Glutamatergic neuron (in vitro differentiated cells): Measurements from ENCODE around the gene HMHB1. TPM values are rescaled to one million over a fixed set of nuclear protein-coding genes. Genes with fewer than 3 reads are reported as not detected.

Experiments used
- DNase-seq: peaks from one replicate; pipeline ENCODE4 v3.0.0; 2022
- H3K27ac Mint-ChIP-seq: one replicate; pipeline ENCODE4 v1.8.0; 2020; ENCODE audit warnings: mild to moderate bottlenecking, mixed read lengths, inconsistent platforms; ENCODE audit not compliant: unreplicated experiment
- H3K27me3 Mint-ChIP-seq: one replicate; pipeline ENCODE4 v1.8.0; 2020; ENCODE audit warnings: mild to moderate bottlenecking, moderate library complexity, mixed read lengths, inconsistent platforms; ENCODE audit not compliant: unreplicated experiment
- H3K36me3 Mint-ChIP-seq: one replicate; pipeline ENCODE4 v1.8.0; 2020; ENCODE audit warnings: mild to moderate bottlenecking, mixed read lengths, inconsistent platforms; ENCODE audit not compliant: unreplicated experiment
- H3K4me1 Mint-ChIP-seq: one replicate; pipeline ENCODE4 v1.8.0; 2020; ENCODE audit warnings: mild to moderate bottlenecking, low read depth, mixed read lengths, inconsistent platforms; ENCODE audit not compliant: unreplicated experiment
- H3K4me3 Mint-ChIP-seq: one replicate; pipeline ENCODE4 v1.8.0; 2020; ENCODE audit warnings: mild to moderate bottlenecking, mixed read lengths, inconsistent platforms; ENCODE audit not compliant: unreplicated experiment
- H3K9me3 Mint-ChIP-seq: one replicate; pipeline ENCODE4 v1.8.0; 2020; ENCODE audit warnings: mild to moderate bottlenecking, moderate library complexity, mixed read lengths, inconsistent platforms; ENCODE audit not compliant: unreplicated experiment
- CTCF ChIP-seq: fragments of 200-600 bp; sonication (generic); IDR thresholded peaks from one replicate; pipeline ENCODE4 v1.5.0; 2021; ENCODE audit not compliant: partially characterized antibody, unreplicated experiment
- total RNA-seq: library from RNA; stranded (reverse); fragmentation: NEBNext Ultra II Directional; extraction: Animal tissue kit (Norgen Biotek cat#: 25700); gene quantifications from one replicate; pipeline ENCODE4 v1.2.1, GENCODE V29; 2021; ENCODE audit not compliant: unreplicated experiment

The HMHB1 gene
- total RNA-seq, 1 donor from 2014 or later: not detected

DNA sequence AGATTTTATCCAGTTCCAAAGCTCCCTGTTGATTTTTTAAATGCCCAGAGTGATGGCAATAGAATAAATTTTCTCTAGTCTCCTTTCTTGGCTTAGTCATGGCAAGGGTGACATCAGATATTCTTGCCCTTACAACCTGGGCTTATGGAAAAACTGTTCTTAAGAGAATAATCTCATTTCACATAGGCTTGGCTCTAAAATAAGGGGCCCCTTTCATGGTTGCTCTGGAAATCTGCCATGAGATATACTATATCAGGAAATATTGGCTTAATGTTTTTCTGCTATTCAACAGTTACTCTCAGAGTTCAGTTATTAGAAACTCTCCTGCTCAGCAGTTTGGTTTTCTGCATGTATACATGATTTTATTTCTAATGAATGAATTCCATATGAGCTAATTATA, 7.8 kb downstream of the HMHB1 start:
- no peaks in the 10 kb centered on the region for H3K36me3 Mint-ChIP-seq
- no peak overlapping the region for H3K4me3 Mint-ChIP-seq
- no peaks in the 10 kb centered on the region for H3K4me1 Mint-ChIP-seq
- DNase-seq: no peak
- H3K9me3 Mint-ChIP-seq: no peaks in the 10 kb centered on the region
- H3K27me3 Mint-ChIP-seq: no peaks in the 10 kb centered on the region
- no peak overlapping the region for H3K27ac Mint-ChIP-seq
- no peak for TF ChIP-seq CTCF

- H3K27me3 Mint-ChIP-seq: no peaks in the 10 kb centered on the region
Observed at GRCh38 chr5:143820451-143820850, 8.5 kb downstream of the HMHB1 start.

DNA sequence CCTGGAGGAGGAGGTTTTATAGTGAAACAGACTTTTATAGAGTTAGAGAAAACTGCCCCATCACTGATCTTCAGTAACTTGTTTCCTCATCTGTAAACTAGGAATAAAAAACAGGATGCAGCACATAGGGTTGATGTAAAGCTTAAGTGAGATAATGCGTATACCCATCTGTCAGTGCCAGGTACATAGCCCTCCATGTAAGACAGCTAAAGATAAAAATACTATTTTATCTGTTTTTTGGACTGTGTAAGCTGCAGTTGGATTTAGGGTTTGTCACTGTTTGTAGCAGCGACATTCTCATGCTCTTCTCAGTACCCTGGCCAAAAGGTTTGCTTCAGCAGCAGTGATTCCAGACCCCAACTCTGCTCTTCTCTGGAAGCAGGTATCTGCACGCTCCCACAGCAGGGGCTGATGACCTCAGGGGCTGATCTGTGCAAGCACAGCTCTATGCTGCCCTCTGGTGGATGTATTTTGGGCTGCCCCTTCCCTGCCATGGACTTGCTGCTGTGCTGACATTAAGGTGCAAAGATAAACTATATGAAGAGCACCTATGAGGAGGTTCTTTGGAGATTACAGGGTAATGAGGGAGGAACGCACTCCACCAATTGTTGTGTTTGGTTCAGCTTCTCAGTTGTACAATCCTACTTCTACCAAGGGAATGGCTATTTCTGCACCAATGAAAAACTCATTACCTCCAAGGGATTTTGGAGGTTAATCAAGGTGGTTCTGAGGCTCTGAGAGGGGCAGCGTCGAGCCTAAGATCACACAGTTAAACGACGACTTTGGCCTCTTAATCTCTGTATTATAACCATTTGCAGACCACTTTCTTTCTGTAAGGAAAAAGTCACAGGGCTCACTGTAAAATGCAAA, 13.1 kb downstream of the HMHB1 start:
- Mint-ChIP-seq H3K9me3 (no peaks in the 10 kb centered on the region), H3K36me3 (no peaks in the 10 kb centered on the region), H3K4me1 (no peaks in the 10 kb centered on the region), H3K27ac (no peak overlapping the region), H3K4me3 (no peak overlapping the region), H3K27me3 (no peaks in the 10 kb centered on the region)
- peak; percentile 92 for DNase-seq
- TF ChIP-seq CTCF: peak; percentile 96

More at GRCh38 chr5:143820451-143820850, 8.5 kb downstream of the HMHB1 start:
- TF ChIP-seq CTCF: no peak
- no peaks in the 10 kb centered on the region for H3K9me3 Mint-ChIP-seq
- H3K36me3 Mint-ChIP-seq: no peaks in the 10 kb centered on the region
- no peaks in the 10 kb centered on the region for H3K4me1 Mint-ChIP-seq
- H3K27ac Mint-ChIP-seq: no peak overlapping the region
- no peak for DNase-seq
- H3K4me3 Mint-ChIP-seq: no peak overlapping the region

DNA sequence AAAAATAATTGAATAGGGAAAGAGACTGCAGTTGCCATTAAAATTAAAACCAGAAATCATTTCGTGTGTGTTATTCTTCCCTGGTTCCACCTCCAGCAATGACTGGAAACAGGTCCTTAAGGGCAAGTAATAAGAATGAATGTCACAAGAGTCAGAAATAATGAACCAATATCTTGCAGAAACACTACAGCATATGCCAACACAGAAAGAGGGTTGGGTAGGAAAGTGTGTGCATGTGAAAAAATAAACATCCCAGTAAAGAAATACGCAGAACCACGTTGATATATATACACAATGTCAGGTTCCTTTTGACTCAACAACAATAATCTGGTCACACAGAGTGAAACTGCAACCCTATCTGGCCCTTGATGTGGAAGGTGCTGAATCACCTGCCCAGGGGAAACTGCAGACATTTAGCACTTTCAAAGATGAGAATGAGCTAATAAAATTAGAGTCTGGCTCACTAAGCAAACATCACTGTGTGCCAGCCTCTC, 15.0 kb downstream of the HMHB1 start:
- no peaks in the 10 kb centered on the region for H3K27me3 Mint-ChIP-seq
- no peak for TF ChIP-seq CTCF
- no peaks in the 10 kb centered on the region for H3K36me3 Mint-ChIP-seq
- DNase-seq: no peak
- H3K4me1 Mint-ChIP-seq: no peaks in the 10 kb centered on the region
- H3K27ac Mint-ChIP-seq: no peak overlapping the region
- no peaks in the 10 kb centered on the region for H3K9me3 Mint-ChIP-seq
- no peak overlapping the region for H3K4me3 Mint-ChIP-seq

DNA sequence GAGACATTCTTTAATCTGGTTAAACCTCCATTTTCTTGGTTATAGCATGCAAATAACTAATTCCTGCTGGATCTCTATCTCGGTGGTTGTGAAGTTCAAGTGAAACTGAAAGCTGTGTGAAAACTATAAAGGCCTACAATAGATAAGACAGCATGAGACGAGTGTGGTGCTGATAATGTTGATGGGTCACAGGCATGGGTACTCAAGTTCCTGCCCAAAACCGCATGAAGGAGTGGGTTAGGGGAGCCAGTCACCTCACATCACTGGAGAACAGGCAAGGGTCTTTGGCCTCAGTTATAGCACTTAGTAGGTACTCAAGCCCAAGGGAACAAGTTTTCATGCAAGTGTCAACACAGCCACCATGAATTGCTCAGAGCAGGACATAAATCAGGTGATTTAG, 16.7 kb downstream of the HMHB1 start:
- no peak overlapping the region for H3K27ac Mint-ChIP-seq
- DNase-seq: no peak

More for the DNA sequence above, 16.7 kb downstream of the HMHB1 start:
- Mint-ChIP-seq H3K4me3 (no peak overlapping the region), H3K4me1 (no peaks in the 10 kb centered on the region), H3K36me3 (no peaks in the 10 kb centered on the region), H3K9me3 (no peaks in the 10 kb centered on the region), H3K27me3 (no peaks in the 10 kb centered on the region)
- TF ChIP-seq CTCF: no peak
